Endothelial cell of umbilical vein (primary cell): ENCODE results near the gene KCTD19. TPM values are rescaled to one million over a fixed set of nuclear protein-coding genes. Genes with fewer than 3 reads are reported as not detected.

Source experiments
- BruUV-seq: library from RNA; stranded (reverse); fragments of 400-500 nt; replicated peaks from 2 replicates; lab custom pipeline; 2021; lab: Mats Ljungman, UMichigan
- CTCF ChIA-PET: fragments of 300-600, 350-600 bp; sonication (Branson Sonifier 250); formaldehyde crosslinking; loops from one replicate; lab custom pipeline; 2021; ENCODE audit warnings: antibody characterized with exemption, inconsistent platforms; lab: Charles Lee
- POLR2A ChIA-PET: fragments of 300-600, 350-600 bp; sonication (Branson Sonifier 250); formaldehyde crosslinking; loops from one replicate; lab custom pipeline; 2021; ENCODE audit warnings: antibody characterized with exemption, inconsistent platforms; lab: Charles Lee
- DNase-seq: peaks from one replicate; pipeline ENCODE4 v3.0.0-alpha.2; 2011; ENCODE audit warnings: low read depth, low spot score
- FAIRE-seq: peaks from 2 replicates; lab custom pipeline; 2011; peaks lifted over from hg19 to GRCh38; lab: Jason Lieb, UNC
- H2AFZ ChIP-seq: 2 replicates; pipeline ENCODE4 v1.6.0; 2012; ENCODE audit warnings: low read depth, low read length, control low read depth, inconsistent platforms
- H3K27ac ChIP-seq: 2 replicates; pipeline ENCODE4 v1.5.1; 2011; ENCODE audit warnings: low read depth, mild to moderate bottlenecking, control low read depth, low read length, moderate library complexity; ENCODE audit not compliant: insufficient read depth
- H3K27me3 ChIP-seq, 2 experiments: 2 replicates each; pipeline versions ENCODE4 v1.6.0 to v1.6.1; 2011; ENCODE audit warnings: low read length in 2 of 2, mixed read lengths in 1 of 2; ENCODE audit not compliant: control insufficient read depth in 2 of 2, insufficient read depth in 2 of 2
- H3K36me3 ChIP-seq, 2 experiments: 2 replicates in 1 of 2; 3 replicates in 1 of 2; pipeline ENCODE4 v1.5.1; 2011; ENCODE audit warnings: low read length in 2 of 2, mild to moderate bottlenecking in 1 of 2, moderate library complexity in 1 of 2; ENCODE audit not compliant: control insufficient read depth in 2 of 2, insufficient read depth in 2 of 2; ENCODE audit errors: extremely low read depth in 1 of 2
- H3K4me1 ChIP-seq: 3 replicates; pipeline ENCODE4 v1.5.1; 2011; ENCODE audit warnings: mild to moderate bottlenecking, low read length; ENCODE audit not compliant: control insufficient read depth, insufficient read depth; ENCODE audit errors: extremely low read depth
- H3K4me2 ChIP-seq: 2 replicates; pipeline ENCODE4 v1.6.1; 2011; ENCODE audit warnings: low read length, control low read depth, mixed read lengths; ENCODE audit not compliant: insufficient read depth
- H3K4me3 ChIP-seq, 3 experiments: fragments of 200-600 bp in 1 of 3; sonication (generic), shearing (Covaris generic) in 1 of 3; replicated peaks in 1 of 3; 2 replicates each; pipeline ENCODE4 v1.5.1; 2011 to 2016; ENCODE audit warnings: control low read depth in 3 of 3, low read length in 3 of 3, mild to moderate bottlenecking in 2 of 3, inconsistent platforms in 1 of 3, low read depth in 1 of 3, moderate library complexity in 1 of 3; ENCODE audit not compliant: insufficient read depth in 1 of 3
- H3K79me2 ChIP-seq: 2 replicates; pipeline ENCODE4 v1.6.0; 2012; ENCODE audit warnings: low read length, inconsistent platforms; ENCODE audit not compliant: control insufficient read depth, insufficient read depth
- H3K9ac ChIP-seq: replicated peaks from 2 replicates; pipeline ENCODE3; 2011; ENCODE audit warnings: low read length, control low read depth; ENCODE audit not compliant: insufficient read depth; ENCODE audit errors: extremely low read depth
- H3K9me1 ChIP-seq: replicated peaks from 3 replicates; pipeline ENCODE4 v1.6.0; 2011; ENCODE audit warnings: mild to moderate bottlenecking, low read length; ENCODE audit not compliant: control insufficient read depth, insufficient read depth; ENCODE audit errors: extremely low read depth
- H3K9me3 ChIP-seq: replicated peaks from 2 replicates; pipeline ENCODE4 v1.5.1; 2012; ENCODE audit warnings: low read length, inconsistent platforms; ENCODE audit not compliant: control insufficient read depth, insufficient read depth
- H4K20me1 ChIP-seq: replicated peaks from 2 replicates; pipeline ENCODE3; 2011; ENCODE audit warnings: mild to moderate bottlenecking, low read length; ENCODE audit not compliant: control insufficient read depth, insufficient read depth; ENCODE audit errors: extremely low read depth
- EZH2 ChIP-seq: IDR thresholded peaks from 2 replicates; pipeline ENCODE4 v1.6.1; 2012; ENCODE audit warnings: borderline replicate concordance, low read depth, mild to moderate bottlenecking, moderate library complexity, low read length, inconsistent platforms; ENCODE audit not compliant: severe bottlenecking
- FOS ChIP-seq: IDR thresholded peaks from 2 replicates; pipeline ENCODE4 v1.6.1; 2011; ENCODE audit warnings: mild to moderate bottlenecking, low read length, moderate library complexity, borderline replicate concordance; ENCODE audit not compliant: insufficient read depth
- GATA2 ChIP-seq: IDR thresholded peaks from 2 replicates; pipeline ENCODE4 v1.7.0; 2011; ENCODE audit warnings: low read depth, mild to moderate bottlenecking, moderate library complexity, mixed read lengths, low read length; ENCODE audit not compliant: insufficient read length, insufficient read depth
- JUN ChIP-seq: IDR thresholded peaks from 2 replicates; pipeline ENCODE4 v1.6.1; 2011; ENCODE audit warnings: borderline replicate concordance, low read depth; ENCODE audit not compliant: insufficient read length, insufficient read depth
- MYC ChIP-seq: IDR thresholded peaks from one replicate; pipeline ENCODE4 v1.6.1; 2011; ENCODE audit warnings: mild to moderate bottlenecking, low read depth, low read length
- POLR2A ChIP-seq: IDR thresholded peaks from 2 replicates; pipeline ENCODE4 v1.6.1; 2012; ENCODE audit warnings: low read depth, mild to moderate bottlenecking, control low read depth, low read length
- POLR2AphosphoS5 ChIP-seq: IDR thresholded peaks from 2 replicates; pipeline ENCODE4 v1.6.1; 2012; ENCODE audit warnings: low read depth, mild to moderate bottlenecking, control low read depth, low read length, moderate library complexity; ENCODE audit not compliant: insufficient read depth
- dilution Hi-C: fragments of 300-500 bp; cut with MboI; formaldehyde crosslinking; loops from one replicate; pipeline ENCODE4 v1.15.0; 2019; ENCODE audit warnings: low sequenced_read_pairs; ENCODE audit not compliant: extremely low pct_ligation_motif_present
- intact Hi-C: fragments of 100-400 bp; cut with micrococcal nuclease; formaldehyde crosslinking; loops from one replicate; pipeline ENCODE4 v1.10.0; 2022
- polyA plus RNA-seq, 4 experiments: library from polyadenylated mRNA; depleted of rRNA in 3 of 4; stranded (reverse) in 3 of 4; unstranded in 1 of 4; fragments of >200 nt; gene quantifications; 2 replicates each; pipeline versions ENCODE4 v1.2.1 to v1.2.3, GENCODE V29; 2011 to 2012; ENCODE audit warnings: missing spikeins in 1 of 4
- total RNA-seq: library from RNA; stranded (reverse); gene quantifications from 2 replicates; pipeline ENCODE4 v1.2.3, GENCODE V29; 2021
- TF ChIP-seq, protein P1 (sequence below): IDR thresholded peaks from 2 replicates; pipeline ENCODE4 v1.6.1; 2011; ENCODE audit not compliant: insufficient read depth, insufficient read length
- TF ChIP-seq, protein P2 (sequence below), 2 donors: IDR thresholded peaks; 1 replicate in 1 of 2; 2 replicates in 1 of 2; pipeline ENCODE4 v1.5.1; 2011; ENCODE audit warnings: low read length in 2 of 2, mild to moderate bottlenecking in 2 of 2, moderate library complexity in 2 of 2, control low read depth in 1 of 2, inconsistent platforms in 1 of 2, low read depth in 1 of 2; ENCODE audit not compliant: insufficient read depth in 1 of 2; ENCODE audit errors: extremely low read depth in 1 of 2

Gene KCTD19
- total and polyA plus RNA-seq, 2 donors (not counting 3 experiments of a cell fraction or from before 2014, with no cell fraction given): 0.21 to 0.44 TPM

DNA sequence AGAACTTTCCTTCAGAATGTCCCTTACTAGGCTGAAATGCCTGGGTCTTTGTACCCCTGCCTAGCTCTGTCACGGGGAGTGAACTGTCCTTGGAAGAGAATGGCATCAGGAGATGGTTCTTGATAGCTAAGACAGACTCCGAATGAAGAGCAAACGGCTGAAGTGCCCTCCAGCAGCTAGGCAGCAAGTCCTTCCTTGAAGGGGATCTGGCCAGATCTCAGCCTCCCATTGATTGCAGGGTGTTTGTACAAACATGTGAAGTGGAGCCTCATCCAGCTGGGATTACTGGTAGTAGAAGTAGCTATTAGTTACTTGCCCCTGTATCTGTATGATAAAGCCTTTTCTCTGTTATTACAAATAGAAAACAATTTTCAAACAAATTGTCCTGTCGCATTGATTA lies 31.0 kb upstream of the KCTD19 start:
- no TSS peak for BruUV-seq
- no peak overlapping the region for H3K27ac ChIP-seq
- ChIA-PET POLR2A (no interaction called here), CTCF (interaction anchor here (1.2 to 2.3 kb wide), 5 partner anchors 7 to 42 kb away, joined by 4 to 9 read pairs (median 5); partner anchors contain the start of genes KCTD19 and LRRC36)
- no peaks in the 10 kb centered on the region for H3K79me2 ChIP-seq
- H4K20me1 ChIP-seq: no peaks in the 10 kb centered on the region
- TF ChIP-seq FOS (no peak), POLR2A (no peak), GATA2 (no peak), JUN (no peak), POLR2AphosphoS5 (no peak), MYC (no peak), EZH2 (no peak)
- TF ChIP-seq, protein P1, sequence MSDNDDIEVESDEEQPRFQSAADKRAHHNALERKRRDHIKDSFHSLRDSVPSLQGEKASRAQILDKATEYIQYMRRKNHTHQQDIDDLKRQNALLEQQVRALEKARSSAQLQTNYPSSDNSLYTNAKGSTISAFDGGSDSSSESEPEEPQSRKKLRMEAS: no peak
- TF ChIP-seq, protein P2, sequence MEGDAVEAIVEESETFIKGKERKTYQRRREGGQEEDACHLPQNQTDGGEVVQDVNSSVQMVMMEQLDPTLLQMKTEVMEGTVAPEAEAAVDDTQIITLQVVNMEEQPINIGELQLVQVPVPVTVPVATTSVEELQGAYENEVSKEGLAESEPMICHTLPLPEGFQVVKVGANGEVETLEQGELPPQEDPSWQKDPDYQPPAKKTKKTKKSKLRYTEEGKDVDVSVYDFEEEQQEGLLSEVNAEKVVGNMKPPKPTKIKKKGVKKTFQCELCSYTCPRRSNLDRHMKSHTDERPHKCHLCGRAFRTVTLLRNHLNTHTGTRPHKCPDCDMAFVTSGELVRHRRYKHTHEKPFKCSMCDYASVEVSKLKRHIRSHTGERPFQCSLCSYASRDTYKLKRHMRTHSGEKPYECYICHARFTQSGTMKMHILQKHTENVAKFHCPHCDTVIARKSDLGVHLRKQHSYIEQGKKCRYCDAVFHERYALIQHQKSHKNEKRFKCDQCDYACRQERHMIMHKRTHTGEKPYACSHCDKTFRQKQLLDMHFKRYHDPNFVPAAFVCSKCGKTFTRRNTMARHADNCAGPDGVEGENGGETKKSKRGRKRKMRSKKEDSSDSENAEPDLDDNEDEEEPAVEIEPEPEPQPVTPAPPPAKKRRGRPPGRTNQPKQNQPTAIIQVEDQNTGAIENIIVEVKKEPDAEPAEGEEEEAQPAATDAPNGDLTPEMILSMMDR (IDR thresholded peaks at IDR 0.05; ENCODE audit: extremely low read depth in 1 of 2, insufficient read depth in 1 of 2, low read depth in 1 of 2, low read length in 2 of 2): no peak
- no peak overlapping the region for H3K4me2 ChIP-seq
- H3K27me3 ChIP-seq: peaks cover 0 to 2% of the 10 kb centered on the region in 2 experiments
- peaks cover 2% of the 10 kb centered on the region for H3K4me1 ChIP-seq
- no peak for FAIRE-seq
- intact Hi-C loops (no loop called here), dilution Hi-C loops (no loop called here)
- no peaks in the 10 kb centered on the region for H3K36me3 ChIP-seq
- H3K9me1 ChIP-seq: no peaks in the 10 kb centered on the region
- H3K4me3 ChIP-seq: no peak overlapping the region
- no peak overlapping the region for H3K9ac ChIP-seq
- H2AFZ ChIP-seq: no peak overlapping the region
- DNase-seq: no peak
- H3K9me3 ChIP-seq: no peaks in the 10 kb centered on the region
